Testis (tissue), 3 donors: ENCODE results near the gene CARD19. TPM values are rescaled to one million over a fixed set of nuclear protein-coding genes. Genes with fewer than 3 reads are reported as not detected.

Source experiments
- DNase-seq: peaks from one replicate; pipeline ENCODE4 v3.0.0-alpha.2; 2019
- H3K27ac ChIP-seq, 2 donors: fragments of 200-600 bp; sonication (generic); one replicate each; pipeline ENCODE4 v1.5.1; 2019
- H3K27me3 ChIP-seq: fragments of 200-600 bp; sonication (generic); one replicate; pipeline ENCODE4 v1.5.1; 2019
- H3K36me3 ChIP-seq: fragments of 200-600 bp; sonication (generic); one replicate; pipeline ENCODE4 v1.5.1; 2017; ENCODE audit warnings: low read depth; ENCODE audit errors: missing control alignments
- H3K4me1 ChIP-seq: fragments of 200-600 bp; sonication (generic); one replicate; pipeline ENCODE4 v1.5.1; 2019
- H3K4me3 ChIP-seq, 2 donors: fragments of 200-600 bp; sonication (generic); one replicate each; pipeline ENCODE4 v1.5.1; 2017 to 2019
- H3K9me3 ChIP-seq: fragments of 200-600 bp; sonication (generic); one replicate; pipeline ENCODE4 v1.5.1; 2017
- CTCF ChIP-seq, 3 experiments: fragments of 450-650 bp in 2 of 3; fragments of 200-600 bp in 1 of 3; sonication (generic) in 1 of 3; IDR thresholded peaks; one replicate each; pipeline ENCODE4 v1.5.1; 2016 to 2019; ENCODE audit warnings: antibody characterized with exemption in 3 of 3, mild to moderate bottlenecking in 2 of 3, moderate library complexity in 1 of 3
- POLR2A ChIP-seq: fragments of 450-650 bp; IDR thresholded peaks from one replicate; pipeline ENCODE4 v1.6.1; 2017; ENCODE audit warnings: antibody characterized with exemption, mild to moderate bottlenecking, moderate library complexity
- WGBS, 2 donors: methylation state at CpG; one replicate each; pipeline ENCODE4 v1.1.5; 2018; 5-methylcytosine and 5-hydroxymethylcytosine counted together
- intact Hi-C: fragments of 100-400 bp; cut with DNase I; formaldehyde crosslinking; loops from one replicate; pipeline ENCODE4 v1.15.1; 2023; ENCODE audit warnings: low total_unique reads
- polyA plus RNA-seq: library from polyadenylated mRNA; stranded (reverse); fragments of 350-450 nt; fragmentation: Illumina TruSeq; extraction: RNeasy Lipid Tissue Mini Kit (QIAGEN cat#74804); gene quantifications from one replicate; pipeline ENCODE4 v1.2.3, GENCODE V29; 2014; ENCODE audit warnings: low read depth, low replicate concordance; ENCODE audit not compliant: insufficient read depth
- total RNA-seq, 2 donors: library from RNA; depleted of rRNA; stranded (reverse); fragments of >200 nt; gene quantifications; one replicate each; pipeline ENCODE4 v1.2.3, GENCODE V29; 2016

The CARD19 gene
- total and polyA plus RNA-seq, 3 donors from 2014 or later: 99.4 to 147 (median 138) TPM

DNA sequence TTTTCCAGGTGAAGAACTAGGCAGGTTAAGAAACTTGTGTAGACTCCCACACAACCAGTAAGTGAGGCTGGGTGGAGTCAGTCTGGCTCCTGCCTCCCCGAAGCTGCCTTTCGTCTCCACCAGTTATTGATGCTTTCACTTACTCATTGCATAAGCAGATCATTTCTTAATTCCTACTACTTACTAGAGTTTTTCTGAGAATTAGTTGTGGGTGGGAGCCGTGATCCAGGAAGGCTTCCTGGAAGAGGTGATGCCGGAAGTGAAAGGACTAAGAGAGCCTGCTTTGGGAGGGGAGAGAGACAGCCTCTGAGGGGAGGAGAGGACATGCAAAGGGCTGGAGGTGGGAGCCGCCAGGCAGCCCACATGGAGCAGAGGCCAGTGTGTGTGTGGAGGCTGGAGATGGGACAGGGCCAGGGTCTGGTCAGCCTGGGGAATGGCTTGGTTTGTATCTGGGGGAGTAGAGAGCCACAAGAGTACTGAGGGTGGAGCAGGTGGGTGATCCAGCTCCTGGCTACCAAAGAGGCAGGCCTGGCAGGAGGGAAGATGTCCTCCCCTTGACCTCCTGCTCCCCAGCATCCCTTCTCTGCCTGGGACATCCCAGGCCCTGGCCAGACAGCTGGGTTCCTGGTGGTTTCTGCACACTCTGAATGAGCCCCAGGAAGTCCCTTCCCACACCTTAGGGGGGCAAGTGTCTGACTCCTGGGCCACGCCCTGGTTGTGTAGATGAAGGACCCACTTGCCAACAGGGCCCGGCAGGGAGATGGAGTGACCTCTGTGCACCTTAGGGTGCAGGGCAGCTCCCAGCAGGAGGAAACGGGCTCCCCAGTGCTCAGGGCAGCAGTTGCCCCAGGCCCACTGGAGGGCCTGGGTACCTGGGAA, 12.2 kb upstream of the CARD19 start:
- TF ChIP-seq POLR2A: no peak
- 83% methylated on average over 5 to 8 of the region's 8 CpGs for WGBS, 2 donors
- Histone ChIP-seq H3K27ac (no peak overlapping the region), H3K4me3 (no peak overlapping the region), H3K4me1 (no peaks in the 10 kb centered on the region), H3K36me3 (no peaks in the 10 kb centered on the region), H3K9me3 (no peaks in the 10 kb centered on the region), H3K27me3 (no peaks in the 10 kb centered on the region)
- peak; percentile 1 for DNase-seq
- intact Hi-C loops: no loop called here

DNA sequence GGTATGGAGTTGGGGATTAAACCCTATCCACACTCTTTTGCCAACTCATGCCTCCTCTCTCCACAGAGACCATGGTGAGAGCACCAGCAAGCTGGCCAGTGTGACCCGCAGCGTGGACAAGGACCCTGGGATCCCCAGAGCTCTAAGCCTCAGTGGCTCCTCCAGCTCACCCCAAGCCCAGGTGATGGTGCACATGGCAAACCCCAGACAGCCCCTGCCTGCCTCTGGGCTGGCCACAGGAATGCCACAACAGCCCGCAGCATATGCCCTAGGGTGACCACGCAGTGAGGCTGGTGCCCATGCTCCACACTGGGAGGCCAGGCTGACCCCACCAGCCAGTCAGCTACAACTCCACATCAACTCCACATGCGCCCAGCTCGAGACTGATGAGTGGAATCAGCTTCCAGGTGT, 11.5 kb upstream of the CARD19 start:
- Histone ChIP-seq H3K27ac (no peak overlapping the region), H3K9me3 (no peaks in the 10 kb centered on the region), H3K4me1 (no peaks in the 10 kb centered on the region), H3K36me3 (no peaks in the 10 kb centered on the region), H3K4me3 (no peak overlapping the region), H3K27me3 (no peaks in the 10 kb centered on the region)
- peak; percentile 13 for DNase-seq
- TF ChIP-seq POLR2A (no peak), CTCF (IDR thresholded peaks at IDR 0.05) (no peak)
- intact Hi-C loops: no loop called here
- WGBS, 2 donors: 94 to 97% methylated on average over 6 of the region's 6 CpGs

- intact Hi-C loops: no loop called here
- WGBS, 2 donors: 93 to 100% methylated on average over 4 of the region's 4 CpGs
- no peaks in the 10 kb centered on the region for H3K4me1 ChIP-seq
- no peaks in the 10 kb centered on the region for H3K27me3 ChIP-seq
- TF ChIP-seq POLR2A (no peak), CTCF (IDR thresholded peaks at IDR 0.05) (no peak)
- H3K27ac ChIP-seq: no peak overlapping the region
- no peak overlapping the region for H3K4me3 ChIP-seq
- H3K9me3 ChIP-seq: no peaks in the 10 kb centered on the region
- DNase-seq: peak; percentile 9
- H3K36me3 ChIP-seq: no peaks in the 10 kb centered on the region
Observed at GRCh38 chr9:93085676-93086075, 10.3 kb upstream of the CARD19 start.

DNA sequence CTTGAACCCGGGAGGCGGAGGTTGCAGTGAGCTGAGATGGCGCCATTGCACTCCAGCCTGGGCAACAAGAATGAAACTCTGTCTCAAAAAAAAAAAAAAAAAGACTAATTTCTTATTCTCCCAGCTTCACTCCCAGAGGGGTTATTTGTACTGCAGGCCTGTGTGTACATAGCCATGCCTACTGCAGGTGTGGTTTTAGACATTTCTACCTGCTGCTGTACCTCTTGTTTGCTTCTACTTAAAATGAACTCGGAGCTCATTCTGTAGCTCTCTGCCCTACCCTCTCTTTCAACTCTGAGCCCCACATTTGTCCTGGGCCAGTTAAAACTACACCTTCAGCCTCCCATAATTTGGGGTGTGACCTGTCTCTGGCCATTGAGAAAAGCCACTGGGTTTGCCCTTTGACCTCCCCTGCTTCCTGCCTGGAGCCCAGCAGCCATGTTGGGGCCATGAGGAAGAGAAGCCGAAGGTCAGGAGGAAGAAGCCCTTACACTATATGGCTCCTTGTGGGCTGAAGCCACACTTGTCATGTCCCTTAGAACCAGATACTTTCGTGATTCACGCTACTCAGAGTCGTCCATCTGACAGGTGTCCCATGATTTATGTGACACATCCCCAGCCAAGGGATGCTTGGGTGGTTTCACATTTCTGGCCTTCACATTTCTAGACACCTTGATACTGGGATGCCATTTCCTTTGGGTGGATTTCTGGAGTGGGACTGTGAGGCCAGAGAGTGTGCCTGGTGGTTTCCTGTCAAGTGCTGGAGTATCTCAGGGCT, 9.4 kb upstream of the CARD19 start:
- no peaks in the 10 kb centered on the region for H3K27me3 ChIP-seq
- no peaks in the 10 kb centered on the region for H3K36me3 ChIP-seq
- intact Hi-C loops: no loop called here
- H3K27ac ChIP-seq: no peak overlapping the region
- 94 to 95% methylated on average over 8 of the region's 8 CpGs for WGBS, 2 donors
- peak; percentile 4 for DNase-seq
- TF ChIP-seq POLR2A (no peak), CTCF (IDR thresholded peaks at IDR 0.05) (no peak)
- no peak overlapping the region for H3K4me3 ChIP-seq
- H3K4me1 ChIP-seq: no peaks in the 10 kb centered on the region
- no peaks in the 10 kb centered on the region for H3K9me3 ChIP-seq

DNA sequence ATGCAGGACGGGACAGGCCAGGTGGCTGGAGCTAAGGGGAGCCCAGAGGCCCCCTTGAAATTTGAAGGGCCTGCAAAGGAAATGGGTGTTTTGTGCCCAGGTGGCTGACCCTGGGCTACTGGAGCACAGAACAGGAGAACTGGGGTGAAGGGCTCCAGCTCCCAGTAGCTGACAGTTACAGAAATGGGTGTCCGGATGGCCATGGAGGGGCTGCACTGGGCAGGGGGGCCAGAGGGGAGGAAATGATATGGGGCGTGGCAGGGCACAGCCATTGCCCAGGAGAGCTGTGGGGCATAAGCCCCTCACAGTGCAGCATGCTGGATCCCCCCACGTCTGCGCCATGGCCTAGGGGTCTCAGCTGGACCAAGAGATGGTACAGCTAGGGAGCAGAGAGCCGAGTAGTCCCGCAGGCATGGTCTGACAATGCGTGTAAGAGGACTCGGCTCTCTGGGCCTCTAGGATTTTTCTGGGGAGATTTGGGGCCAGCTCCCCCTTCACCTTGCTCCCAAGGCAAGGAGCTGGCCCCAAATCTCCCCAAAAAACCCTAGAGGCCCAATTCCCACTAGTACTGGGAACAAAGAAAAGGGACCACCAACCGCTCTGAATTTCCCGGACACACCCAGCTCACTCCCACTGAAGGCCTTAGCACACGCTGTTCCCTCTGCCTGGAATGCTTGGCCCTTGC, 7.9 kb upstream of the CARD19 start:
- WGBS, 2 donors: 95% methylated on average over 12 of the region's 12 CpGs
- H3K36me3 ChIP-seq: no peaks in the 10 kb centered on the region
- H3K27ac ChIP-seq: no peak overlapping the region
- no peaks in the 10 kb centered on the region for H3K27me3 ChIP-seq
- DNase-seq: peak; percentile 4
- peaks cover 5% of the 10 kb centered on the region for H3K4me1 ChIP-seq
- H3K4me3 ChIP-seq: no peak overlapping the region
- no peaks in the 10 kb centered on the region for H3K9me3 ChIP-seq
- TF ChIP-seq POLR2A (no peak), CTCF (IDR thresholded peaks at IDR 0.05) (no peak)
- intact Hi-C loops: no loop called here
